Prostate gland (tissue), 2 donors: ENCODE measurements around the gene NUPR2.
"Not testable (repeated sequence)": the region's sequence is repeated elsewhere in the genome, so short reads cannot be mapped to it uniquely, and the experiment has no call there.

Source experiments
- POLR2A ChIP-seq: fragments of 450-650 bp; IDR thresholded peaks from one replicate; pipeline ENCODE4 v1.6.1; 2016; ENCODE audit warnings: antibody characterized with exemption, mild to moderate bottlenecking
- POLR2AphosphoS5 ChIP-seq: sonication (generic); formaldehyde crosslinking; IDR thresholded peaks from one replicate; pipeline ENCODE4 v1.6.1; 2017; ENCODE audit warnings: antibody characterized with exemption
- TF ChIP-seq, protein P1 (sequence below), 4 experiments: fragments of 200-600 bp in 2 of 4; fragments of 450-650 bp in 2 of 4; sonication (generic) in 2 of 4; IDR thresholded peaks; 1 replicate in 3 of 4; 2 replicates in 1 of 4; pipeline ENCODE4 v1.5.1; 2016 to 2019; ENCODE audit warnings: antibody characterized with exemption in 4 of 4, mild to moderate bottlenecking in 2 of 4, moderate library complexity in 2 of 4

DNA sequence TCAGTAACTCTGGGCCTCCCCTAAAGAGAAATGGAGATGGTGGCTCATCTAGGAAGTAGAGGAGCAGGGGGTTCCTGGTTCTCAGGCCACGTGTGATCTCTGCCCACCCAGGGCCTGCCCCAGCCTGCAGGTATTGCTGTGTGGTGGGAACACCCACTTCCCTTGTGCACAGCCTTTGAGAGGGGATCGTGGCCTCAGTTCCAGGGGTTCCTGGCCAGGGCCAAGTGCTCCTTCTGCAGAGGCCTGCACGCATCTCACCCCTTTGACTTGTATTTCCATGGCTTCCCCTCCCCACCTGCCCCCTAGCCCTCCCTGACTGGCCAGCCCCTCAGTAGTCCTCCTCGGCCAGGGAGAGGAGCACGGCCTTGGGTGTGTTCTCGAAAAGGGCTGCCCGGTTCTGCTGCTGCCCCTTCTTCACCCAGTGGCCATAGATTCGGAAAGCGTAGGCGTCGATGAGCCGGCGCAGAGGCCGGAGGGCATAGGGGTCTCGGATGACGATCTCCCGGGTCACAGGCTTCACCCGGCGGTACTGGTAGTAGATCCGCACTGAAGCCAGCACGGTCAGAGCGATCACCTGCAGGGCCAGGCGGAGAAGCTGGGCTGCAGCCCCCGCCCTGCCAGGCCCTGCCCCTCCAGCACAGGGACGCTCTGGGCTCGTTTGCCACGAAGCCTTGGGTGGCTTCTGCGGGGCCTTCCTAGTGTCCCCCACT, 35.3 kb downstream of the NUPR2 start:
- TF ChIP-seq, protein P1, sequence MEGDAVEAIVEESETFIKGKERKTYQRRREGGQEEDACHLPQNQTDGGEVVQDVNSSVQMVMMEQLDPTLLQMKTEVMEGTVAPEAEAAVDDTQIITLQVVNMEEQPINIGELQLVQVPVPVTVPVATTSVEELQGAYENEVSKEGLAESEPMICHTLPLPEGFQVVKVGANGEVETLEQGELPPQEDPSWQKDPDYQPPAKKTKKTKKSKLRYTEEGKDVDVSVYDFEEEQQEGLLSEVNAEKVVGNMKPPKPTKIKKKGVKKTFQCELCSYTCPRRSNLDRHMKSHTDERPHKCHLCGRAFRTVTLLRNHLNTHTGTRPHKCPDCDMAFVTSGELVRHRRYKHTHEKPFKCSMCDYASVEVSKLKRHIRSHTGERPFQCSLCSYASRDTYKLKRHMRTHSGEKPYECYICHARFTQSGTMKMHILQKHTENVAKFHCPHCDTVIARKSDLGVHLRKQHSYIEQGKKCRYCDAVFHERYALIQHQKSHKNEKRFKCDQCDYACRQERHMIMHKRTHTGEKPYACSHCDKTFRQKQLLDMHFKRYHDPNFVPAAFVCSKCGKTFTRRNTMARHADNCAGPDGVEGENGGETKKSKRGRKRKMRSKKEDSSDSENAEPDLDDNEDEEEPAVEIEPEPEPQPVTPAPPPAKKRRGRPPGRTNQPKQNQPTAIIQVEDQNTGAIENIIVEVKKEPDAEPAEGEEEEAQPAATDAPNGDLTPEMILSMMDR (IDR thresholded peaks at IDR 0.05) = not testable (repeated sequence)
- TF ChIP-seq POLR2A, POLR2AphosphoS5: not testable (repeated sequence)
